Endothelial cell of umbilical vein (primary cell): ENCODE results near the gene UVRAG. TPM values are rescaled to one million over a fixed set of nuclear protein-coding genes. Genes with fewer than 3 reads are reported as not detected.

Experiments used
- BruUV-seq: library from RNA; stranded (reverse); fragments of 400-500 nt; replicated peaks from 2 replicates; lab custom pipeline; 2021; lab: Mats Ljungman, UMichigan
- CTCF ChIA-PET: fragments of 300-600, 350-600 bp; sonication (Branson Sonifier 250); formaldehyde crosslinking; loops from one replicate; lab custom pipeline; 2021; ENCODE audit warnings: antibody characterized with exemption, inconsistent platforms; lab: Charles Lee
- POLR2A ChIA-PET: fragments of 300-600, 350-600 bp; sonication (Branson Sonifier 250); formaldehyde crosslinking; loops from one replicate; lab custom pipeline; 2021; ENCODE audit warnings: antibody characterized with exemption, inconsistent platforms; lab: Charles Lee
- DNase-seq: peaks from one replicate; pipeline ENCODE4 v3.0.0-alpha.2; 2011; ENCODE audit warnings: low read depth, low spot score
- FAIRE-seq: peaks from 2 replicates; lab custom pipeline; 2011; peaks lifted over from hg19 to GRCh38; lab: Jason Lieb, UNC
- H2AFZ ChIP-seq: 2 replicates; pipeline ENCODE4 v1.6.0; 2012; ENCODE audit warnings: low read depth, low read length, control low read depth, inconsistent platforms
- H3K27ac ChIP-seq: 2 replicates; pipeline ENCODE4 v1.5.1; 2011; ENCODE audit warnings: low read depth, mild to moderate bottlenecking, control low read depth, low read length, moderate library complexity; ENCODE audit not compliant: insufficient read depth
- H3K27me3 ChIP-seq, 2 experiments: 2 replicates each; pipeline versions ENCODE4 v1.6.0 to v1.6.1; 2011; ENCODE audit warnings: low read length in 2 of 2, mixed read lengths in 1 of 2; ENCODE audit not compliant: control insufficient read depth in 2 of 2, insufficient read depth in 2 of 2
- H3K36me3 ChIP-seq, 2 experiments: 2 replicates in 1 of 2; 3 replicates in 1 of 2; pipeline ENCODE4 v1.5.1; 2011; ENCODE audit warnings: low read length in 2 of 2, mild to moderate bottlenecking in 1 of 2, moderate library complexity in 1 of 2; ENCODE audit not compliant: control insufficient read depth in 2 of 2, insufficient read depth in 2 of 2; ENCODE audit errors: extremely low read depth in 1 of 2
- H3K4me1 ChIP-seq: 3 replicates; pipeline ENCODE4 v1.5.1; 2011; ENCODE audit warnings: mild to moderate bottlenecking, low read length; ENCODE audit not compliant: control insufficient read depth, insufficient read depth; ENCODE audit errors: extremely low read depth
- H3K4me2 ChIP-seq: 2 replicates; pipeline ENCODE4 v1.6.1; 2011; ENCODE audit warnings: low read length, control low read depth, mixed read lengths; ENCODE audit not compliant: insufficient read depth
- H3K4me3 ChIP-seq, 3 experiments: fragments of 200-600 bp in 1 of 3; sonication (generic), shearing (Covaris generic) in 1 of 3; replicated peaks in 1 of 3; 2 replicates each; pipeline ENCODE4 v1.5.1; 2011 to 2016; ENCODE audit warnings: control low read depth in 3 of 3, low read length in 3 of 3, mild to moderate bottlenecking in 2 of 3, inconsistent platforms in 1 of 3, low read depth in 1 of 3, moderate library complexity in 1 of 3; ENCODE audit not compliant: insufficient read depth in 1 of 3
- H3K79me2 ChIP-seq: 2 replicates; pipeline ENCODE4 v1.6.0; 2012; ENCODE audit warnings: low read length, inconsistent platforms; ENCODE audit not compliant: control insufficient read depth, insufficient read depth
- H3K9ac ChIP-seq: replicated peaks from 2 replicates; pipeline ENCODE3; 2011; ENCODE audit warnings: low read length, control low read depth; ENCODE audit not compliant: insufficient read depth; ENCODE audit errors: extremely low read depth
- H3K9me1 ChIP-seq: replicated peaks from 3 replicates; pipeline ENCODE4 v1.6.0; 2011; ENCODE audit warnings: mild to moderate bottlenecking, low read length; ENCODE audit not compliant: control insufficient read depth, insufficient read depth; ENCODE audit errors: extremely low read depth
- H3K9me3 ChIP-seq: replicated peaks from 2 replicates; pipeline ENCODE4 v1.5.1; 2012; ENCODE audit warnings: low read length, inconsistent platforms; ENCODE audit not compliant: control insufficient read depth, insufficient read depth
- H4K20me1 ChIP-seq: replicated peaks from 2 replicates; pipeline ENCODE3; 2011; ENCODE audit warnings: mild to moderate bottlenecking, low read length; ENCODE audit not compliant: control insufficient read depth, insufficient read depth; ENCODE audit errors: extremely low read depth
- CTCF ChIP-seq, 2 donors: IDR thresholded peaks; 1 replicate in 1 of 2; 2 replicates in 1 of 2; pipeline ENCODE4 v1.5.1; 2011; ENCODE audit warnings: low read length in 2 of 2, mild to moderate bottlenecking in 2 of 2, moderate library complexity in 2 of 2, control low read depth in 1 of 2, inconsistent platforms in 1 of 2, low read depth in 1 of 2; ENCODE audit not compliant: insufficient read depth in 1 of 2; ENCODE audit errors: extremely low read depth in 1 of 2
- EZH2 ChIP-seq: IDR thresholded peaks from 2 replicates; pipeline ENCODE4 v1.6.1; 2012; ENCODE audit warnings: borderline replicate concordance, low read depth, mild to moderate bottlenecking, moderate library complexity, low read length, inconsistent platforms; ENCODE audit not compliant: severe bottlenecking
- FOS ChIP-seq: IDR thresholded peaks from 2 replicates; pipeline ENCODE4 v1.6.1; 2011; ENCODE audit warnings: mild to moderate bottlenecking, low read length, moderate library complexity, borderline replicate concordance; ENCODE audit not compliant: insufficient read depth
- GATA2 ChIP-seq: IDR thresholded peaks from 2 replicates; pipeline ENCODE4 v1.7.0; 2011; ENCODE audit warnings: low read depth, mild to moderate bottlenecking, moderate library complexity, mixed read lengths, low read length; ENCODE audit not compliant: insufficient read length, insufficient read depth
- JUN ChIP-seq: IDR thresholded peaks from 2 replicates; pipeline ENCODE4 v1.6.1; 2011; ENCODE audit warnings: borderline replicate concordance, low read depth; ENCODE audit not compliant: insufficient read length, insufficient read depth
- MAX ChIP-seq: IDR thresholded peaks from 2 replicates; pipeline ENCODE4 v1.6.1; 2011; ENCODE audit not compliant: insufficient read depth, insufficient read length
- MYC ChIP-seq: IDR thresholded peaks from one replicate; pipeline ENCODE4 v1.6.1; 2011; ENCODE audit warnings: mild to moderate bottlenecking, low read depth, low read length
- POLR2A ChIP-seq: IDR thresholded peaks from 2 replicates; pipeline ENCODE4 v1.6.1; 2012; ENCODE audit warnings: low read depth, mild to moderate bottlenecking, control low read depth, low read length
- POLR2AphosphoS5 ChIP-seq: IDR thresholded peaks from 2 replicates; pipeline ENCODE4 v1.6.1; 2012; ENCODE audit warnings: low read depth, mild to moderate bottlenecking, control low read depth, low read length, moderate library complexity; ENCODE audit not compliant: insufficient read depth
- dilution Hi-C: fragments of 300-500 bp; cut with MboI; formaldehyde crosslinking; loops from one replicate; pipeline ENCODE4 v1.15.0; 2019; ENCODE audit warnings: low sequenced_read_pairs; ENCODE audit not compliant: extremely low pct_ligation_motif_present
- intact Hi-C: fragments of 100-400 bp; cut with micrococcal nuclease; formaldehyde crosslinking; loops from one replicate; pipeline ENCODE4 v1.10.0; 2022
- polyA plus RNA-seq, 4 experiments: library from polyadenylated mRNA; depleted of rRNA in 3 of 4; stranded (reverse) in 3 of 4; unstranded in 1 of 4; fragments of >200 nt; gene quantifications; 2 replicates each; pipeline versions ENCODE4 v1.2.1 to v1.2.3, GENCODE V29; 2011 to 2012; ENCODE audit warnings: missing spikeins in 1 of 4
- total RNA-seq: library from RNA; stranded (reverse); gene quantifications from 2 replicates; pipeline ENCODE4 v1.2.3, GENCODE V29; 2021

Gene UVRAG
- total and polyA plus RNA-seq, 2 donors (not counting 3 experiments of a cell fraction or from before 2014, with no cell fraction given), result 21.2 to 65.6 TPM

- no peaks in the 10 kb centered on the region for H3K9me1 ChIP-seq
- H3K9me3 ChIP-seq, result no peaks in the 10 kb centered on the region
- POLR2A ChIA-PET, result no interaction called here
- H3K36me3 ChIP-seq, result peaks cover 2 to 9% of the 10 kb centered on the region in 2 experiments
- H3K79me2 ChIP-seq, result peaks cover 55% of the 10 kb centered on the region
- no TSS peak for BruUV-seq
- H2AFZ ChIP-seq, result no peak overlapping the region
- FAIRE-seq, result no peak
- no peak overlapping the region for H3K9ac ChIP-seq
- peaks cover 14% of the 10 kb centered on the region for H4K20me1 ChIP-seq
- H3K4me1 ChIP-seq, result peaks cover 7% of the 10 kb centered on the region
- no peaks in the 10 kb centered on the region for H3K27me3 ChIP-seq
- dilution Hi-C loops (no loop called here), intact Hi-C loops (no loop called here)
- no peak for DNase-seq
- no peak overlapping the region for H3K27ac ChIP-seq
- H3K4me2 ChIP-seq, result no peak overlapping the region
- TF ChIP-seq POLR2A (no peak), GATA2 (no peak), EZH2 (no peak), MYC (no peak), MAX (no peak), CTCF (IDR thresholded peaks at IDR 0.05; ENCODE audit: extremely low read depth in 1 of 2, insufficient read depth in 1 of 2, low read depth in 1 of 2, low read length in 2 of 2) (no peak), POLR2AphosphoS5 (no peak), JUN (no peak), FOS (no peak)
- no peak overlapping the region for H3K4me3 ChIP-seq
- CTCF ChIA-PET, result interaction anchor here (1.1 kb wide), 1 partner anchor 172 kb away, joined by 3 read pairs; no protein-coding TSS in a partner anchor
Observed at GRCh38 chr11:75911459-75911858, 96.4 kb downstream of the UVRAG start.
